Activated T-helper 2 cell treated with anti-CD3 and anti-CD28 coated beads, Interferon-gamma antibody, Interleukin-2, Interleukin-4, amounts not matched to agents 10 μg/mL and 5 μg/mL and 100 μg/mL, durations not matched to agents 14 hours and 24 hours and 36 hours (primary cell): ENCODE results near the gene SIK3. TPM values are rescaled to one million over a fixed set of nuclear protein-coding genes. Genes with fewer than 3 reads are reported as not detected.
A peak's percentile ranks its signal among the peaks of the same experiment; 100 is the strongest.

Source experiments
- DNase-seq: peaks from one replicate; pipeline ENCODE4 v3.0.0; 2021; ENCODE audit warnings: low spot score
- H3K27ac Mint-ChIP-seq: one replicate; pipeline ENCODE4 v1.8.0; 2021; ENCODE audit warnings: mixed read lengths
- H3K27me3 Mint-ChIP-seq: one replicate; pipeline ENCODE4 v1.8.0; 2021; ENCODE audit warnings: low read depth, mixed read lengths
- H3K36me3 Mint-ChIP-seq: one replicate; pipeline ENCODE4 v1.8.0; 2021; ENCODE audit warnings: low read depth, mixed read lengths
- H3K4me1 Mint-ChIP-seq: one replicate; pipeline ENCODE4 v1.8.0; 2021; ENCODE audit warnings: low read depth, mixed read lengths
- H3K4me3 Mint-ChIP-seq: one replicate; pipeline ENCODE4 v1.8.0; 2021; ENCODE audit warnings: low read depth, mild to moderate bottlenecking, moderate library complexity, mixed read lengths
- H3K9me3 Mint-ChIP-seq: one replicate; pipeline ENCODE4 v1.8.0; 2021; ENCODE audit warnings: mixed read lengths
- intact Hi-C: fragments of 100-400 bp; cut with micrococcal nuclease; formaldehyde crosslinking; loops from one replicate; pipeline ENCODE4 v1.15.1; 2023
- total RNA-seq: library from RNA; stranded (reverse); gene quantifications from 2 replicates; pipeline ENCODE4 v1.2.3, GENCODE V29; 2022

Gene SIK3
- total RNA-seq, 1 donor from 2014 or later = 25.3 TPM

DNA sequence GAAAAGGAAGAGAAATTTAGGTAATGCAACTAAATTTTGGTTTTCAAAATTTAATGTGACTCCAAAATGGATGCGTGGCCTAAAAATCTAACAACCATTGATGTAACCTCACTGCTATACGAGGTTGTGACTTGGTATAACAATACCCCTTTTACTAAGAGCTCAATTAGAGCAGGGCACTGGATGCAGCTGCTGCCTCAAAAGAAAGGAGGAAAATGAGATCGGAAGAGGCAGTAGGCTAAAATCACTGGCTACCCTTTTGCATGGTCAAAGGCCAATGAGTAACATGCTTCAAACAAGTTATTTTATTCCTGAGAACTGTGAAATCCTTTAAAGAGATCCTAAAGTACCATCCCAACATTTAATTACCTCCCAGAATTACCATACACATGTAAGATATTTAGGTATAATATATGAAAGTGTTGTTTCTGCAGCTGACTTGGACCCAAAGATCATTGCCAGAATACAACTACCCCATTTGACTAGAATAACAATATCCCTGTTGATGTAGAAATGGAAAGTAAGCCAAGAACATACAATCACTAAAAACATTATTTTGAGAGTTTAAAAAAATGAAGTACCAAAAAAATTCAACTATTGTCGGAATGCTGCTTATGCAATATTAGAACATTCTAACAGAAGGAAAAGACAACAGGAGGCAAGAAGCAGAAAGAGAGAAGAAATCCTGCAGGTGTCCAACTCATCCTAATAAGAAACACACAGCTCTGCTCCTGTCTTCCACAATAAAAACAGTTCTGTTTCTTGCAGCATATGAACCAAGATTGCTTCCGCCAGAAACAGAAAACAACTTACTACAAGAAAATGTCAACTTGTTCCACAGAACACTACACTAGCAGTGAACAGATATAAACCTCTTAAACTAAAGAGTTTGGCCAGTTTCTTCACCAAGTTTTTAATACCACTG lies 15.0 kb downstream of the SIK3 start:
- H3K36me3 Mint-ChIP-seq = peaks cover 14% of the 10 kb centered on the region
- H3K27ac Mint-ChIP-seq = no peak overlapping the region
- H3K4me1 Mint-ChIP-seq = peaks cover 26% of the 10 kb centered on the region
- intact Hi-C loops = no loop called here
- no peaks in the 10 kb centered on the region for H3K9me3 Mint-ChIP-seq
- no peaks in the 10 kb centered on the region for H3K27me3 Mint-ChIP-seq
- H3K4me3 Mint-ChIP-seq = no peak overlapping the region
- DNase-seq = no peak

DNA sequence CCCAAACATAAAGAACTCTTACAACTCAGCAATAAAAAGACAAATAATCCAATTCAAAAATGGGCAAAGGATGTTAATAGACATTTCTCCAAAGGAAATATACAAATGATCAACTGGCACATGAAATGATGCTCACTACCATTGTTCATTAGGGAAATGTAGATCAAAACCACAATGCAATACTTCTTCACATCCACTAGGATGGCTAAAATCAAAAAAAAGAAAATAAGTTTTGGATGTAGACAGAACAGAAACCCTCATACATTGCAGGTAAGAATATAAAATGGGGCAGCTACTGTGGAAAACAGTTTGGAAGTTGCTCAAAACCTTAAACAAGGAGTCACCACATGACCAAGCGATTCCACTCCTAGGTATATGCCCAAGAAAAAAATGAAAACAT lies 16.3 kb downstream of the SIK3 start:
- intact Hi-C loops = no loop called here
- H3K36me3 Mint-ChIP-seq = peaks cover 14% of the 10 kb centered on the region
- no peaks in the 10 kb centered on the region for H3K27me3 Mint-ChIP-seq
- H3K9me3 Mint-ChIP-seq = no peaks in the 10 kb centered on the region
- no peak overlapping the region for H3K27ac Mint-ChIP-seq
- H3K4me3 Mint-ChIP-seq = no peak overlapping the region
- H3K4me1 Mint-ChIP-seq = peaks cover 26% of the 10 kb centered on the region
- no peak for DNase-seq

DNA sequence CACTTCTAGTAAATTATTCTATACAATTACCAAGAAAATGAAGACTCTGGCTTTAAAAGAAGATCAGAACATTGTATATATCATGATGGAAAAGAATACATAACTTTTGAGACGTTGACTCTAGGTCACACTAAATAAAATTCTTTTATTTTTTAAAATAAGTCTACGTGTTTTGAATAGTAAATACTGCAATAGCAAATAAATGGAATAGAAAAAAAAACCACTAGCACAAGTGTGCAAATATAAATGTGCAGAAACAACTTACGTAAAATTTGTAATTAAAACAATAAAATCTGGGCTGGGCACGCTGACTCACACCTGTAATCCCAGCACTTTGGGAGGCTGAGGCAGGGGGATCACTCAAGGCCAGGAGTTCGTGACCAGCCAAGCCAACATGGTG lies 17.9 kb downstream of the SIK3 start:
- Mint-ChIP-seq H3K36me3 (peaks cover 13% of the 10 kb centered on the region), H3K4me3 (no peak overlapping the region), H3K4me1 (peaks cover 28% of the 10 kb centered on the region), H3K27me3 (no peaks in the 10 kb centered on the region), H3K9me3 (no peaks in the 10 kb centered on the region), H3K27ac (no peak overlapping the region)
- DNase-seq = no peak
- intact Hi-C loops = no loop called here

DNA sequence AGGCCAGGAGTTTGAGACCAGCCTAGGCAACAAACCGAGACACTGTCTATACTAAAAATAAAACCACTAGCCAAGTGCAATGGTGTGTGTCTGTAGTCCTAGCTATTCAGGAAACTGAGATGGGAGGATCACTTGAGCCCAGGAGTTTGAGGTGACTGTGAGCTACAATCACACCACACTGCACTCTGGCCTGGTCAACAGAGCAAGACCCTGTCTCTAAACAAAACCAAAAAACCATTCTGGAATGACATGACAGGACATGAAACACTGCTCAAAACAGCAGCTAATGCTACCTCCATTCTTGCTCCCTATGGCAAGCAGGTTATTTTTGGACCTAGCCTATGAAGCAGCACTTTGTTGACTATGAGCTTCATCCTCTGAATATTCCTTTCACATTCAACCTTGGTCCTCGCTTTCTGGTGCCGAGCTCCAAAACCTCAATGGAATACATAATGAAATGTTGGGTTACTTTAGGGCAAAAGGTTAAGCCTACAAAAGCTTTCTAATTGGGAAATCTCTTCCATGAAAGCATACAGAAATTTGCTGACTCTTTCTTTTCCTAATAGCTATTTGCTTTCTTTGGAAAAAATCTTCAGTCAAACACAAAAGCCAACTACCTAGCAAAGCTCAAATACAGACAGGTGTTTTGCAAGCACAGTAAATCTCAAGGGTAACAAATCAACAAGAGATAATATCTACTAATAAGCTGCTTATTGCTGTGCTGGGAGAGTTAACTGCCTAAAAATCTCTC lies 21.1 kb downstream of the SIK3 start:
- Mint-ChIP-seq H3K4me3 (no peak overlapping the region), H3K27me3 (no peaks in the 10 kb centered on the region), H3K27ac (no peak overlapping the region), H3K9me3 (no peaks in the 10 kb centered on the region), H3K36me3 (peaks cover 8% of the 10 kb centered on the region), H3K4me1 (peaks cover 43% of the 10 kb centered on the region)
- intact Hi-C loops = no loop called here
- no peak for DNase-seq

DNA sequence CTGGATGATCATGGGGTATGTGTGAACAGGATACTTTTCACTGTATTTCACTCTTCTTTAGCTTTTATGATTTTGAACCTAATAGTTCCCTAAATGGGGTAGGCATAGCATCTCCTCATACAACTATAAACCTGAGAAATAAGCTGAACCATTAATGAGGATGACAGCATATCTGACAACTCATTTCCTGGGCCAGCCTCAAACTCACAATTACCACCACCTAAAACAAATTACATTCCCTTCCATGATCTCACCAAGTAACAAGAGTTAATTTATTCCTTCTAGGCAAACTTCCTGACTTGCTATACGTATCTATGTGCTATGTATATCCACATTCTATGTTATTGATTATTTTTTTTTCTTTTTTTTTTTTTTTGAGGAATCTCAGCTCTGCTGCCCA lies 23.0 kb downstream of the SIK3 start:
- Mint-ChIP-seq H3K4me3 (no peak overlapping the region), H3K4me1 (peaks cover 45% of the 10 kb centered on the region), H3K9me3 (no peaks in the 10 kb centered on the region), H3K27ac (no peak overlapping the region), H3K27me3 (no peaks in the 10 kb centered on the region), H3K36me3 (peaks cover 6% of the 10 kb centered on the region)
- no peak for DNase-seq
- intact Hi-C loops = no loop called here

DNA sequence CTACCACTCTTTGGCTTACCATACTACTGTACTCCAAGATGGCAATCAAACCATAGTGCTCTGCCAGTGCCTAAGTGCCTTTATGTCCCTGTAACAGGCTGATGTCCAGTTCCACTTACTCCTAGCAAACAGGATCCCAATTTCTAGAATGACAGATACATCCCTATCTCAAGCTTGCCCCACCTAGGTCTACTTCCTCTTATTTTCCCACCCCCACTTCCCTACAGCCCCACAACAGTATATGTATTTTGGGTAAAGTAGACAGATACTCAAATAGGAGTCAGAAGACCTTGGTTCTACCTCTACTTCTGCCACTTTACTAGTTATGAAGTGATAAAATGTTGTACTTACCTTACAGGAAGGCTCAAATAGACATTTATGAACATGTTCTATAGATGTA lies 24.1 kb downstream of the SIK3 start:
- intact Hi-C loops = no loop called here
- H3K4me1 Mint-ChIP-seq = peaks cover 51% of the 10 kb centered on the region
- peaks cover 4% of the 10 kb centered on the region for H3K36me3 Mint-ChIP-seq
- H3K4me3 Mint-ChIP-seq = no peak overlapping the region
- H3K27ac Mint-ChIP-seq = peak overlapping the region; percentile 33
- DNase-seq = no peak
- no peaks in the 10 kb centered on the region for H3K9me3 Mint-ChIP-seq
- no peaks in the 10 kb centered on the region for H3K27me3 Mint-ChIP-seq

DNA sequence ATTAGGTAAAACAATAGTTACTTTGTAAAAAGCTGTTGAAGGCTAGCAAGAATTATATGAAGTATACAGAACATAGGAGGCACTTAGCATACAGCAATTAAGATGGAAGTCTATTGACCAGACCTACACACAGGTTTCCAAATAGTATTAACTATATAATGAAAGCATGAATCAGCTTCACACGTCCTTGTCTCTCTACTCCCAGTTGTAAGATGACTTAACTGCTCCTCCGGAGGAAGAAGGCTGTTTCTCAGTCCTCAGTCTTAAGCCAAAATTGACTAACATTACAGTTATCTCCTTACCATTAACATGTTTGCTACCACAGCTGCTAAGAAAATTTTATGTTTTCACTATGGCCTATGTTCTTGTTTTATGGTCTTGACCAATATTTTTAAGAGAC lies 24.7 kb downstream of the SIK3 start:
- peaks cover 3% of the 10 kb centered on the region for H3K36me3 Mint-ChIP-seq
- H3K27ac Mint-ChIP-seq = peak overlapping the region; percentile 33
- H3K4me3 Mint-ChIP-seq = no peak overlapping the region
- no peaks in the 10 kb centered on the region for H3K27me3 Mint-ChIP-seq
- no peaks in the 10 kb centered on the region for H3K9me3 Mint-ChIP-seq
- peaks cover 46% of the 10 kb centered on the region for H3K4me1 Mint-ChIP-seq
- no peak for DNase-seq
- intact Hi-C loops = loop anchor here (1.0 to 2.0 kb wide), 3 partner anchors 20 to 71 kb away; no protein-coding TSS in a partner anchor

DNA sequence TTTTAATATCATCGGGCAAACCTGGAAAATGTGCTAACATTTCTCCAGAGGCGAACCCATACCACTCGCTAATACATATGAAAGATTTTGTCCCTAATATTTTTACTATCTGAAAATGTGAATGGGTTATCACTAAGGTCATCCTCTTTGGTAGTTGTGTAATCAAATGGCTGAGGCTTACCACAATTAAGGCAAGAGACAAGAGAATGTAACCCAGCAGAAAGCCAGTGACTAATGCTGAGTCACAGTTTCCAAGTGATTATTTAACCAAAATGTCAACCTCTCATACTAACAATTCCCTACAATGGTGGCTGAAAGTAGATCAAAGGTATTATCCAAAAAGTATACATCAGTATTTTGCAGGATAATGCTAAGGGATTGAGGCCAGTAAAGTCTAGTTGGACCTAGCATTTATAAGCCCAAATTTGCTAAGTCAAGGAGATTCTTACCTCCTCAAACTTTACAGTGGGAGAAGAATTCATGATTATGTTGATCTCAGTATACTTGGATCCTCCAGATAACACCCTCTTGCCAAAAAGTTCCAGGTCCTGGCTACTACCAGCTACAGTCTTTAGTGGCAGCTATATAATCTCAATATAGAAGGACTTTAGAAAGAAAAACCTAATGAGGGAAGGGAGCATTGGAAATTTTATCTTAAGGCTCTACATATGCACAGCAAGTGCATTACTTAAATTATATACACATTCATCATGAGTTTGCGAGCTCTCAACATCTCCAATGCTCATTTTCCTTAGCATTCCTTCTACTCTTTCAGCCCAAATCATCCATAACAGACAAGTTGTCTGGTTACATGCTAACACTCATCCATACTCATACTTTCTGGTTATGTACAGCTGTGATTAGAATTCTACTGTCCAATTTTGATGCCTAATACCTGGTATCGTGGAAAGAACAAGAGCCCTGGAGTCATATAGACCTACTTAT lies 25.4 kb downstream of the SIK3 start:
- H3K27me3 Mint-ChIP-seq = no peaks in the 10 kb centered on the region
- peaks cover 41% of the 10 kb centered on the region for H3K4me1 Mint-ChIP-seq
- intact Hi-C loops = loop anchor here (1.0 to 2.0 kb wide), 4 partner anchors 9 to 70 kb away; no protein-coding TSS in a partner anchor
- H3K36me3 Mint-ChIP-seq = peaks cover 3% of the 10 kb centered on the region
- no peak overlapping the region for H3K4me3 Mint-ChIP-seq
- no peak overlapping the region for H3K27ac Mint-ChIP-seq
- no peak for DNase-seq
- no peaks in the 10 kb centered on the region for H3K9me3 Mint-ChIP-seq

DNA sequence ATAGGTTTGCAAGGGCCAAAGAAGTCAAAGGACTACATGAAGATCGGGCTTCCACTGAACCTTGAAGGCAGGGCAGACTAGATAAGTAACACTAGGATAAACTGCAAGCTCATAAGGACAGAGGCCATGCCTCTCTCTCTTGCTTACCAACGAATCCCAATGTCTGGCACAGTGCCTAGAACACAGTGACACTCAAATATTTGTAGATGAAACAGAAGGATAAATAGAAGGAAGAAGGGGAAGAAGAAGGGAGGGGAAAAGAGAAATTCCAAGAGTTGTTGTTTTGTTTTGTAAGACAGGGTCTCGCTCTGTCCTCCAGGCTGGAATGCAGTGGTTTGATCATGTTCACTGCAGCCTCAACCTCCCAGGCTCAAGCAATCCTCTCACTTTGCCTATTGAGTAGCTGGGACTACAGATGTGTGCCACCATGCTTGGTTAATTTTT lies 26.9 kb downstream of the SIK3 start:
- DNase-seq = no peak
- Mint-ChIP-seq H3K4me1 (peaks cover 48% of the 10 kb centered on the region), H3K36me3 (peaks cover 3% of the 10 kb centered on the region), H3K4me3 (no peak overlapping the region), H3K27me3 (no peaks in the 10 kb centered on the region), H3K27ac (no peak overlapping the region), H3K9me3 (no peaks in the 10 kb centered on the region)
- intact Hi-C loops = no loop called here

DNA sequence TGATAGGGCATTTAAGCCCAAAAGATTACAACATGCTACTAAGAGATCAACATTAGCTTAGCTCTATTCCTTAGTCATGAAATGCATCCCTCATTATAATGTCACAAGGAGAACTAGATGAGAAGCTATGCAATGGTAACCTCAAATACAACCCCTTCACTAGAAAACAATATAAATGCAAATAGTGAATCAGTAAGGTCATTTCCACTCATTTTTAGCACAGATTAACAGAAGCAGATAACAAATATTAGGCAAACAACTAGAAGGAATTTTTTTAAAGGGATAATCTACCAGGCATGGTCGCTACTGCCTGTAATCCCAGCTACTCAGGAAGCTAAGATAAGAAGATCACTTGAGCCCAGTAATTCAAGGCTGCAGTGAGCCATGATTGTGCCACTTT lies 28.2 kb downstream of the SIK3 start:
- intact Hi-C loops = no loop called here
- no peak overlapping the region for H3K27ac Mint-ChIP-seq
- no peak for DNase-seq
- no peak overlapping the region for H3K4me3 Mint-ChIP-seq
- H3K27me3 Mint-ChIP-seq = no peaks in the 10 kb centered on the region
- H3K9me3 Mint-ChIP-seq = no peaks in the 10 kb centered on the region
- peaks cover 44% of the 10 kb centered on the region for H3K4me1 Mint-ChIP-seq
- peaks cover 6% of the 10 kb centered on the region for H3K36me3 Mint-ChIP-seq

DNA sequence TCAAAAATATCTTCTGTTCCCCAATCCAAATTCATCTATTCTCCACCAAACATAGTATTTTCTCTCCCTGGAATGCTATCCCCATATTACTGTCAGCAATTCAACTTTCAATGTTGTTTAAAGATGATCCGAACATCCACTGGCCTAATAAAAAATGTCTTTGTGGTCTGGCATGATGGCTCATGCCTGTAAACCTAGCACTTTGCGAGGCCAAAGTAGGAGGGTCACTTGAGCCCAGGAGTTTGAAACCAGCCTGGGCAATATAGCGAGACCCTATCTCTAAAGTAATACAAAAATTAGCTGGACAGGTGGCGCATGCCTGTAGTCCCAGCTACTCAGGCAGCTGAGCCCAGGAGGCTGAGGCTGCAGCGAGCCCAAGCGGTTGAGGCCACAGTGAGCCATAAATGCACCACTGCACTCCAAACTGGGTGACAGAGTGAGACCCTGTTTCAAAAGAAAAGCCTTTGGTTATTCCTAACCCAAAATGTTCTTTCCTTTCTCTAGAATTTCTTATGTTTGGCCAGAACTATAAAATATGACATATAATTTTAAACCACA lies 29.8 kb downstream of the SIK3 start:
- H3K27me3 Mint-ChIP-seq = no peaks in the 10 kb centered on the region
- H3K36me3 Mint-ChIP-seq = peaks cover 6% of the 10 kb centered on the region
- intact Hi-C loops = no loop called here
- H3K4me3 Mint-ChIP-seq = no peak overlapping the region
- DNase-seq = no peak
- H3K9me3 Mint-ChIP-seq = no peaks in the 10 kb centered on the region
- H3K27ac Mint-ChIP-seq = no peak overlapping the region
- H3K4me1 Mint-ChIP-seq = peaks cover 48% of the 10 kb centered on the region

DNA sequence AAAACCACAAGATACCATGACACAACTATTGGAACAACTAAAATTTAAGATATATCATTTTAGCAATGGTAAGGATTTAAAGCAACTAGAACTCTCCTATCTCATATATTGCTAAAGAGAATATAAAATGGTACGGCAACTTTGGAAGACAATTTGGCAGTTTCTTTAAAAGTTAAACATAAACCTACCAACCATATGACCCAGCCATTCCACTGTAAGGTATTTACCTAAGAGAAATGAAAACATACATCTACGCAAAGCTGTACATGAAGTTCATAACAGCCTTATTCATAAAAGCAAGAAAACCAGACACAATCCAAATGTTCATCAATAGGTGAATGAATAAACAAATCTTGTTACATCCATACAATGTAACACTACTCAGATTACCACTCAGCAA lies 31.3 kb downstream of the SIK3 start:
- peaks cover 48% of the 10 kb centered on the region for H3K4me1 Mint-ChIP-seq
- intact Hi-C loops = no loop called here
- no peaks in the 10 kb centered on the region for H3K9me3 Mint-ChIP-seq
- no peak overlapping the region for H3K27ac Mint-ChIP-seq
- H3K4me3 Mint-ChIP-seq = no peak overlapping the region
- no peaks in the 10 kb centered on the region for H3K27me3 Mint-ChIP-seq
- DNase-seq = no peak
- peaks cover 6% of the 10 kb centered on the region for H3K36me3 Mint-ChIP-seq
